GM12878 (cell line): ENCODE measurements around the gene ZNF248. TPM values are rescaled to one million over a fixed set of nuclear protein-coding genes. Genes with fewer than 3 reads are reported as not detected.

ENCODE experiments used
- ATAC-seq: fragments of 200-7000 bp; cut with Tn5 transposase; 3 replicates; pipeline ENCODE4 v1.9.1; 2020; ENCODE audit warnings: mild to moderate bottlenecking, moderate library complexity
- BruUV-seq: library from RNA; stranded (reverse); fragments of 400-500 nt; replicated peaks from 2 replicates; lab custom pipeline; 2021; lab: Mats Ljungman, UMichigan
- CTCF ChIA-PET: fragments of 300-600 bp; sonication (Branson Sonifier 250); formaldehyde crosslinking; extraction: SDS; loops from one replicate; lab custom pipeline; 2021; ENCODE audit warnings: inconsistent platforms; lab: Yijun Ruan, JAX
- POLR2A ChIA-PET: fragments of 350-600 bp; formaldehyde crosslinking; extraction: SDS; loops from one replicate; lab custom pipeline; 2021; ENCODE audit warnings: inconsistent platforms; lab: Charles Lee
- RAD21 ChIA-PET: fragments of 300-600 bp; sonication (Branson Sonifier 250); formaldehyde crosslinking; loops from one replicate; lab custom pipeline; 2023; ENCODE audit warnings: antibody characterized with exemption; ENCODE audit not compliant: unreplicated experiment; lab: Charles Lee
- SMC1A ChIA-PET: fragments of 300-600 bp; sonication (Branson Sonifier 250); formaldehyde crosslinking; loops from one replicate; lab custom pipeline; 2023; ENCODE audit not compliant: unreplicated experiment, uncharacterized antibody; lab: Charles Lee
- DNase-seq: peaks from one replicate; pipeline ENCODE4 v3.0.0-alpha.2; 2011; ENCODE audit warnings: low read depth, low spot score
- FAIRE-seq: peaks from 3 replicates; lab custom pipeline; 2011; peaks lifted over from hg19 to GRCh38; lab: Jason Lieb, UNC
- H2AFZ ChIP-seq: 2 replicates; pipeline ENCODE4 v1.6.0; 2011; ENCODE audit warnings: low read depth, low read length, control low read depth; ENCODE audit not compliant: control insufficient read depth
- H3K27ac ChIP-seq: 2 replicates; pipeline ENCODE4 v1.5.1; 2011; ENCODE audit warnings: control low read depth; ENCODE audit not compliant: control insufficient read depth, insufficient read depth
- H3K27me3 ChIP-seq, 2 experiments: replicated peaks in 1 of 2; 2 replicates each; pipeline versions ENCODE4 v1.6.0 to v1.6.1; 2011; ENCODE audit warnings: low read length in 1 of 2; ENCODE audit not compliant: control insufficient read depth in 2 of 2, insufficient read depth in 2 of 2
- H3K36me3 ChIP-seq, 2 experiments: 2 replicates each; pipeline ENCODE4 v1.5.1; 2011; ENCODE audit warnings: low read length in 1 of 2; ENCODE audit not compliant: control insufficient read depth in 2 of 2, insufficient read depth in 2 of 2
- H3K4me1 ChIP-seq: 2 replicates; pipeline ENCODE4 v1.6.1; 2011; ENCODE audit warnings: mild to moderate bottlenecking, low read length, moderate library complexity, mixed read lengths; ENCODE audit not compliant: control insufficient read depth, insufficient read depth
- H3K4me2 ChIP-seq: 2 replicates; pipeline ENCODE4 v1.6.0; 2011; ENCODE audit warnings: control low read depth; ENCODE audit not compliant: control insufficient read depth, insufficient read depth
- H3K4me3 ChIP-seq: fragments of 200-600 bp; sonication (generic); 2 replicates; pipeline ENCODE4 v1.5.1; 2016
- H3K79me2 ChIP-seq: 2 replicates; pipeline ENCODE4 v1.6.0; 2011; ENCODE audit warnings: low read length; ENCODE audit not compliant: control insufficient read depth, insufficient read depth
- H3K9ac ChIP-seq: 2 replicates; pipeline ENCODE4 v1.8.0; 2011; ENCODE audit warnings: low read length, control low read depth, mixed read lengths; ENCODE audit not compliant: control insufficient read depth, insufficient read depth
- H3K9me3 ChIP-seq: replicated peaks from 3 replicates; pipeline ENCODE4 v1.5.1; 2011; ENCODE audit warnings: mild to moderate bottlenecking, low read length; ENCODE audit not compliant: control insufficient read depth, insufficient read depth
- H4K20me1 ChIP-seq: 2 replicates; pipeline ENCODE4 v1.6.0; 2011; ENCODE audit not compliant: control insufficient read depth, insufficient read depth
- ETV6 ChIP-seq, 2 experiments: fragments of 450-650 bp in 1 of 2; IDR thresholded peaks in 1 of 2; conservative IDR thresholded peaks in 1 of 2; 2 replicates each; pipeline ENCODE4 v1.6.1; 2014; ENCODE audit warnings: antibody characterized with exemption in 1 of 2, borderline replicate concordance in 1 of 2, low read depth in 1 of 2, mild to moderate bottlenecking in 1 of 2, moderate library complexity in 1 of 2
- GATAD2B ChIP-seq: fragments of 450-650 bp; conservative IDR thresholded peaks from 2 replicates; pipeline ENCODE4 v1.6.1; 2017; ENCODE audit warnings: low read depth, mild to moderate bottlenecking, moderate library complexity
- HCFC1 ChIP-seq: fragments of 150-350 bp; IDR thresholded peaks from 2 replicates; pipeline ENCODE4 v1.6.1; 2014; ENCODE audit warnings: low read length
- IKZF1 ChIP-seq: fragments of 450-650 bp; conservative IDR thresholded peaks from 2 replicates; pipeline ENCODE4 v1.6.1; 2017; ENCODE audit warnings: antibody characterized with exemption, mild to moderate bottlenecking
- KLF5 ChIP-seq: fragments of 450-650 bp; IDR thresholded peaks from 2 replicates; pipeline ENCODE4 v1.6.1; 2014; ENCODE audit warnings: mild to moderate bottlenecking; ENCODE audit not compliant: partially characterized antibody
- MAX ChIP-seq: IDR thresholded peaks from 2 replicates; pipeline ENCODE4 v1.6.1; 2012; ENCODE audit warnings: low read depth, low read length, improper control_type of control experiment
- MTA3 ChIP-seq: IDR thresholded peaks from 2 replicates; pipeline ENCODE4 v1.6.1; 2012; ENCODE audit warnings: low read length, inconsistent platforms, borderline replicate concordance
- NRF1 ChIP-seq: conservative IDR thresholded peaks from 2 replicates; pipeline ENCODE4 v1.6.1; 2011; ENCODE audit warnings: mild to moderate bottlenecking, low read depth, low read length, improper control_type of control experiment
- RBBP5 ChIP-seq: fragments of 200-600 bp; sonication (generic); conservative IDR thresholded peaks from 2 replicates; pipeline ENCODE4 v1.6.1; 2016
- RCOR1 ChIP-seq: conservative IDR thresholded peaks from 2 replicates; pipeline ENCODE4 v1.6.1; 2012; ENCODE audit warnings: low read depth, low read length, improper control_type of control experiment
- RELA ChIP-seq: fragments of 450-650 bp; IDR thresholded peaks from 2 replicates; pipeline ENCODE4 v1.8.0; 2014; ENCODE audit warnings: borderline replicate concordance; ENCODE audit not compliant: partially characterized antibody
- TCF7 ChIP-seq: IDR thresholded peaks from 2 replicates; pipeline ENCODE4 v1.6.1; 2014; ENCODE audit warnings: antibody characterized with exemption, borderline replicate concordance
- ZNF384 ChIP-seq: IDR thresholded peaks from 2 replicates; pipeline ENCODE4 v1.6.1; 2012; ENCODE audit warnings: low read depth, mild to moderate bottlenecking, low read length, improper control_type of control experiment, borderline replicate concordance
- WGBS: methylation state at CpG from one replicate; pipeline ENCODE4 v1.1.6; 2016; ENCODE audit warnings: low lambda C conversion rate; ENCODE audit not compliant: insufficient replicate concordance, insufficient coverage; ENCODE audit errors: missing lambda C conversion rate; 5-methylcytosine and 5-hydroxymethylcytosine counted together
- in situ Hi-C: fragments of 300-500 bp; cut with MboI; formaldehyde crosslinking; loops from 9 replicates; pipeline ENCODE4 v1.14.3; 2018; ENCODE audit warnings: mixed read lengths
- intact Hi-C: fragments of 100-400 bp; cut with micrococcal nuclease; formaldehyde crosslinking; loops from one replicate; pipeline ENCODE4 v1.14.2; 2022; ENCODE audit not compliant: unreplicated experiment
- polyA plus RNA-seq, 11 experiments: library from polyadenylated mRNA; depleted of rRNA in 4 of 11; unstranded in 6 of 11; stranded (reverse) in 5 of 11; fragments of >200 nt; fragmentation: Nextera tagmentation in 4 of 11; fragmentation: Illumina TruSeq in 1 of 11; extraction: Ambion mirVana in 4 of 11; extraction: Trizol in 1 of 11; gene quantifications; 1 replicate in 1 of 11; 2 replicates in 10 of 11; pipeline versions ENCODE4 v1.2.1 to v1.2.3, GENCODE V29; 2011 to 2016; ENCODE audit warnings: inconsistent platforms in 2 of 11, missing spikeins in 2 of 11, low read depth in 1 of 11
- total RNA-seq, 4 experiments: library from RNA; depleted of rRNA in 3 of 4; stranded (reverse); fragments of >200 nt in 3 of 4; fragmentation: Illumina TruSeq in 1 of 4; extraction: Trizol in 1 of 4; gene quantifications; 2 replicates each; pipeline versions ENCODE4 v1.2.1 to v1.2.3, GENCODE V29; 2013 to 2021
- TF ChIP-seq, protein P1 (sequence below): fragments of 450-650 bp; IDR thresholded peaks from 2 replicates; pipeline ENCODE4 v1.6.1; 2014; ENCODE audit warnings: mild to moderate bottlenecking
- TF ChIP-seq, protein P2 (sequence below): fragments of 450-650 bp; IDR thresholded peaks from 2 replicates; pipeline ENCODE4 v1.6.1; 2016; ENCODE audit warnings: mild to moderate bottlenecking, moderate library complexity, borderline replicate concordance
- TF ChIP-seq, protein P3 (sequence below): fragments of 450-650 bp; IDR thresholded peaks from 2 replicates; pipeline ENCODE4 v1.6.1; 2016; ENCODE audit warnings: mild to moderate bottlenecking

ZNF248 gene
- total and polyA plus RNA-seq, 10 of the 15 experiments (the other 5 are each of a cell fraction or from before 2014, with no cell fraction given): 2.0 to 16.3 (median 8.9) TPM

GRCh38 chr10:37775612-37776011 is 81.8 kb downstream of the ZNF248 start:
- 94% methylated on average over 1 of the region's 1 CpG for WGBS
- ChIA-PET SMC1A (interaction anchor here (0.6 kb wide), 1 partner anchor 456 kb away, joined by 3 read pairs; no protein-coding TSS in a partner anchor), POLR2A (no interaction called here), CTCF (no interaction called here), RAD21 (no interaction called here)
- FAIRE-seq: no peak
- no peaks in the 10 kb centered on the region for H3K27me3 ChIP-seq
- H3K4me2 ChIP-seq: no peak overlapping the region
- no peaks in the 10 kb centered on the region for H3K4me1 ChIP-seq
- no peak for ATAC-seq
- DNase-seq: no peak
- no peak overlapping the region for H3K9ac ChIP-seq
- in situ Hi-C loops (no loop called here), intact Hi-C loops (no loop called here)
- H2AFZ ChIP-seq: no peak overlapping the region
- no peak overlapping the region for H3K4me3 ChIP-seq
- H3K27ac ChIP-seq: no peak overlapping the region
- no peaks in the 10 kb centered on the region for H3K79me2 ChIP-seq
- no TSS peak for BruUV-seq
- H3K36me3 ChIP-seq: no peaks in the 10 kb centered on the region
- H4K20me1 ChIP-seq: no peaks in the 10 kb centered on the region
- no peaks in the 10 kb centered on the region; the same call in 2 of the 3 replicates for H3K9me3 ChIP-seq
- TF ChIP-seq KLF5: no peak
- TF ChIP-seq RELA: no peak
- TF ChIP-seq TCF7: no peak
- TF ChIP-seq RBBP5: no peak
- TF ChIP-seq IKZF1: no peak
- no peak for TF ChIP-seq ZNF384
- TF ChIP-seq NRF1: no peak
- TF ChIP-seq, protein P1, sequence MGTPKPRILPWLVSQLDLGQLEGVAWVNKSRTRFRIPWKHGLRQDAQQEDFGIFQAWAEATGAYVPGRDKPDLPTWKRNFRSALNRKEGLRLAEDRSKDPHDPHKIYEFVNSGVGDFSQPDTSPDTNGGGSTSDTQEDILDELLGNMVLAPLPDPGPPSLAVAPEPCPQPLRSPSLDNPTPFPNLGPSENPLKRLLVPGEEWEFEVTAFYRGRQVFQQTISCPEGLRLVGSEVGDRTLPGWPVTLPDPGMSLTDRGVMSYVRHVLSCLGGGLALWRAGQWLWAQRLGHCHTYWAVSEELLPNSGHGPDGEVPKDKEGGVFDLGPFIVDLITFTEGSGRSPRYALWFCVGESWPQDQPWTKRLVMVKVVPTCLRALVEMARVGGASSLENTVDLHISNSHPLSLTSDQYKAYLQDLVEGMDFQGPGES: no peak
- TF ChIP-seq, protein P2, sequence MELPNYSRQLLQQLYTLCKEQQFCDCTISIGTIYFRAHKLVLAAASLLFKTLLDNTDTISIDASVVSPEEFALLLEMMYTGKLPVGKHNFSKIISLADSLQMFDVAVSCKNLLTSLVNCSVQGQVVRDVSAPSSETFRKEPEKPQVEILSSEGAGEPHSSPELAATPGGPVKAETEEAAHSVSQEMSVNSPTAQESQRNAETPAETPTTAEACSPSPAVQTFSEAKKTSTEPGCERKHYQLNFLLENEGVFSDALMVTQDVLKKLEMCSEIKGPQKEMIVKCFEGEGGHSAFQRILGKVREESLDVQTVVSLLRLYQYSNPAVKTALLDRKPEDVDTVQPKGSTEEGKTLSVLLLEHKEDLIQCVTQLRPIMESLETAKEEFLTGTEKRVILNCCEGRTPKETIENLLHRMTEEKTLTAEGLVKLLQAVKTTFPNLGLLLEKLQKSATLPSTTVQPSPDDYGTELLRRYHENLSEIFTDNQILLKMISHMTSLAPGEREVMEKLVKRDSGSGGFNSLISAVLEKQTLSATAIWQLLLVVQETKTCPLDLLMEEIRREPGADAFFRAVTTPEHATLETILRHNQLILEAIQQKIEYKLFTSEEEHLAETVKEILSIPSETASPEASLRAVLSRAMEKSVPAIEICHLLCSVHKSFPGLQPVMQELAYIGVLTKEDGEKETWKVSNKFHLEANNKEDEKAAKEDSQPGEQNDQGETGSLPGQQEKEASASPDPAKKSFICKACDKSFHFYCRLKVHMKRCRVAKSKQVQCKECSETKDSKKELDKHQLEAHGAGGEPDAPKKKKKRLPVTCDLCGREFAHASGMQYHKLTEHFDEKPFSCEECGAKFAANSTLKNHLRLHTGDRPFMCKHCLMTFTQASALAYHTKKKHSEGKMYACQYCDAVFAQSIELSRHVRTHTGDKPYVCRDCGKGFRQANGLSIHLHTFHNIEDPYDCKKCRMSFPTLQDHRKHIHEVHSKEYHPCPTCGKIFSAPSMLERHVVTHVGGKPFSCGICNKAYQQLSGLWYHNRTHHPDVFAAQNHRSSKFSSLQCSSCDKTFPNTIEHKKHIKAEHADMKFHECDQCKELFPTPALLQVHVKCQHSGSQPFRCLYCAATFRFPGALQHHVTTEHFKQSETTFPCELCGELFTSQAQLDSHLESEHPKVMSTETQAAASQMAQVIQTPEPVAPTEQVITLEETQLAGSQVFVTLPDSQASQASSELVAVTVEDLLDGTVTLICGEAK: no peak
- TF ChIP-seq ETV6 (conservative IDR thresholded peaks at IDR 0.05 in 1 of 2, IDR thresholded peaks at IDR 0.05 in 1 of 2; ENCODE audit: borderline replicate concordance in 1 of 2, low read depth in 1 of 2): no peak
- no peak for TF ChIP-seq HCFC1
- TF ChIP-seq RCOR1: no peak
- TF ChIP-seq, protein P3, sequence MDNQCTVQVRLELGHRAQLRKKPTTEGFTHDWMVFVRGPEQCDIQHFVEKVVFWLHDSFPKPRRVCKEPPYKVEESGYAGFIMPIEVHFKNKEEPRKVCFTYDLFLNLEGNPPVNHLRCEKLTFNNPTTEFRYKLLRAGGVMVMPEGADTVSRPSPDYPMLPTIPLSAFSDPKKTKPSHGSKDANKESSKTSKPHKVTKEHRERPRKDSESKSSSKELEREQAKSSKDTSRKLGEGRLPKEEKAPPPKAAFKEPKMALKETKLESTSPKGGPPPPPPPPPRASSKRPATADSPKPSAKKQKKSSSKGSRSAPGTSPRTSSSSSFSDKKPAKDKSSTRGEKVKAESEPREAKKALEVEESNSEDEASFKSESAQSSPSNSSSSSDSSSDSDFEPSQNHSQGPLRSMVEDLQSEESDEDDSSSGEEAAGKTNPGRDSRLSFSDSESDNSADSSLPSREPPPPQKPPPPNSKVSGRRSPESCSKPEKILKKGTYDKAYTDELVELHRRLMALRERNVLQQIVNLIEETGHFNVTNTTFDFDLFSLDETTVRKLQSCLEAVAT: no peak
- no peak for TF ChIP-seq MAX
- no peak for TF ChIP-seq GATAD2B
- TF ChIP-seq MTA3: no peak
